Activated CD8-positive, alpha-beta T cell treated with anti-CD3 and anti-CD28 coated beads, Interleukin-2, amount 10 ng/mL, durations not matched to agents 7 days and 5 days (primary cell): ENCODE data around the gene SPTY2D1. TPM values are rescaled to one million over a fixed set of nuclear protein-coding genes. Genes with fewer than 3 reads are reported as not detected.
"Not testable (repeated sequence)": the region's sequence is repeated elsewhere in the genome, so short reads cannot be mapped to it uniquely, and the experiment has no call there.

Experiments
- ATAC-seq: fragments of 150-1000 bp; cut with Tn5 transposase; one replicate; pipeline ENCODE4 v1.10.0; 2021; ENCODE audit warnings: moderate library complexity
- CTCF ChIA-PET: fragments of 350-600 bp; sonication (Branson Sonifier 250); formaldehyde crosslinking; loops from one replicate; lab custom pipeline; 2021; ENCODE audit warnings: antibody characterized with exemption; lab: Charles Lee
- POLR2A ChIA-PET: fragments of 350-600 bp; sonication (Branson Sonifier 250); formaldehyde crosslinking; loops from one replicate; lab custom pipeline; 2021; ENCODE audit warnings: antibody characterized with exemption; lab: Charles Lee
- DNase-seq: peaks from one replicate; pipeline ENCODE4 v3.0.0-alpha.2; 2020
- H3K27ac Mint-ChIP-seq: one replicate; pipeline ENCODE4 v1.8.0; 2021; ENCODE audit warnings: mild to moderate bottlenecking, mixed read lengths
- H3K27me3 Mint-ChIP-seq: one replicate; pipeline ENCODE4 v1.8.0; 2021; ENCODE audit warnings: low read depth, mixed read lengths
- H3K36me3 Mint-ChIP-seq: one replicate; pipeline ENCODE4 v1.8.0; 2021; ENCODE audit warnings: low read depth, mixed read lengths
- H3K4me1 Mint-ChIP-seq: one replicate; pipeline ENCODE4 v1.8.0; 2021; ENCODE audit warnings: low read depth, mixed read lengths
- H3K4me3 Mint-ChIP-seq: one replicate; pipeline ENCODE4 v1.8.0; 2021; ENCODE audit warnings: mild to moderate bottlenecking, mixed read lengths
- H3K9me3 Mint-ChIP-seq: one replicate; pipeline ENCODE4 v1.8.0; 2022; ENCODE audit warnings: mixed read lengths; ENCODE audit not compliant: insufficient read depth
- total RNA-seq, 2 experiments: library from RNA; stranded (reverse); gene quantifications; one replicate each; pipeline ENCODE4 v1.2.3, GENCODE V29; 2021

Gene SPTY2D1, protein sequence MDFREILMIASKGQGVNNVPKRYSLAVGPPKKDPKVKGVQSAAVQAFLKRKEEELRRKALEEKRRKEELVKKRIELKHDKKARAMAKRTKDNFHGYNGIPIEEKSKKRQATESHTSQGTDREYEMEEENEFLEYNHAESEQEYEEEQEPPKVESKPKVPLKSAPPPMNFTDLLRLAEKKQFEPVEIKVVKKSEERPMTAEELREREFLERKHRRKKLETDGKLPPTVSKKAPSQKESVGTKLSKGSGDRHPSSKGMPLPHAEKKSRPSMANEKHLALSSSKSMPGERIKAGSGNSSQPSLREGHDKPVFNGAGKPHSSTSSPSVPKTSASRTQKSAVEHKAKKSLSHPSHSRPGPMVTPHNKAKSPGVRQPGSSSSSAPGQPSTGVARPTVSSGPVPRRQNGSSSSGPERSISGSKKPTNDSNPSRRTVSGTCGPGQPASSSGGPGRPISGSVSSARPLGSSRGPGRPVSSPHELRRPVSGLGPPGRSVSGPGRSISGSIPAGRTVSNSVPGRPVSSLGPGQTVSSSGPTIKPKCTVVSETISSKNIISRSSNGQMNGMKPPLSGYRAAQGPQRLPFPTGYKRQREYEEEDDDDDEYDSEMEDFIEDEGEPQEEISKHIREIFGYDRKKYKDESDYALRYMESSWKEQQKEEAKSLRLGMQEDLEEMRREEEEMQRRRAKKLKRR
- 10 to 100 TPM; 25.7 to 26.0 TPM for total RNA-seq

DNA sequence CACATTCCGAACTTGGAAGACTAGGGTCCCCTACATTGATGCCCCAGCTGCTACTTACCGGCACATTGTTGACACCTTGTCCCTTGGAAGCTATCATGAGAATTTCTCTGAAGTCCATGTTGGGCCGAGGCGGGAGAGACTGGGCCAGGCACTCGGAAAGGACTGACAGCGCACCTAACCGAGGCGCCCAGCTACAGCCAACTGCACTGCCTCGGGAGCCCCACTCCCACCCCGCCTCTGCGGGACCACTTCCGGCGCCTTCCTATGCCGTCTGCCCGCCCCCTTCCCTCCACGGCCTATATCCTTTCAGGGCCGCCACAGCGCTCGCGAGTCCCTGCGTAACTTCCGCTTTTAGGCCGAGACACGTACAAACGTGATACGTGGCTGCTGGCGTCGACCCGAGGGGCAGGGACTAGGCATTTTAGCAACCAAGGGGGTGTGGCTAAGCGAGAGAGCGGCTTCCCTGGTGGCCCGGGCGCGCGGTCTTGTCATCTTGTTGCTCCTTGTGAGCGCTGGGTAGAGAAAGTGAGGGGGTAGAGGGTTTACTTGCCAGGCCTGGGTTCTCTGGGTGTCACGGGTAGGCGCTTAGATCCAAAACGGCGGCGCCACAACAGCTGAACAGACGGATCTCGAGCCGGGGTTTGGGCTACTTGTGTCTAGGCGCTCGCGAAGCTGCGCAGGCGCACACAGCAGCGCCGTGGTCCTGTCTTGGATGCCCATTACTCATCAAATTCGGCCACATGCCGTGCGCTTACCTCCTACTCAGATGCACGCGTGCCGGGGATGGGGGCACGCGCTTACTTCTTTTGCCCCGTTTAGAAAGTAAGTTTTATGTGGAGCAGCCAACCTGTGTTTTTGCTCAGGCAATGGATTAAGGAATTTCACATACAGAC, at the start of gene SPTY2D1:
TSS of gene SPTY2D1 (minus strand) at position 203 of the 893 bp plus-strand sequence. CDS start at position 118, 85 bp downstream.
- DNase-seq (peak; percentile 100), ATAC-seq (peak; percentile 98)
- peaks cover 4% of the 10 kb centered on the region for H3K36me3 Mint-ChIP-seq
- peaks cover 21% of the 10 kb centered on the region for H3K4me1 Mint-ChIP-seq
- ChIA-PET POLR2A (interaction anchor here (0.7 to 3.7 kb wide), 14 partner anchors 10 to 312 kb away, joined by 3 to 37 read pairs (median 8); partner anchors contain the start of genes GTF2H1, HPS5, LDHA and TSG101), CTCF (interaction anchor here (1.0 to 2.5 kb wide), 16 partner anchors 13 to 390 kb away, joined by 3 to 15 read pairs (median 6); no protein-coding TSS in a partner anchor)
- H3K27me3 Mint-ChIP-seq: no peaks in the 10 kb centered on the region
- H3K27ac Mint-ChIP-seq: peak within 1 kb of the TSS; percentile 98
- H3K9me3 Mint-ChIP-seq: no peaks in the 10 kb centered on the region
- H3K4me3 Mint-ChIP-seq: peak within 1 kb of the TSS; percentile 92

DNA sequence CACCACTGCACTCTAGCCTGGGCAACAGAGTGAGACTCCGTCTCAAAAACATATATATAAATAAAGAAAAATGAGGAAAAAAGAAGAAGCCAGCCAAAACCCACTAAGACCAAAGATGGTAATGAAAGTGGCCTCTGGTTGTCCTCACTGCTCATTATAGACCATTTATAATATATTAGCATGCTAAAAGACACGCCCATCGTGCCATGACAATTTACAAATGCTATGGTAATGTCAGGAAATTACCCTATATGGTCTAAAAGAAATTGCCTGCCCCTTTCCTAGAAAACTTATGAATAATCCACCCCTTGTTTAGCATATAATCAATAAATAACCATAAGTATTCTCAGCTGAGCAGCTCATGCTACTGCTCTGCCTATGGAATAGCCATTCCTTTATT, 48.3 kb upstream of the SPTY2D1 start:
- Mint-ChIP-seq H3K36me3 (no peaks in the 10 kb centered on the region), H3K9me3 (no peaks in the 10 kb centered on the region), H3K27ac (no peak overlapping the region), H3K27me3 (peaks cover 17% of the 10 kb centered on the region), H3K4me1 (peaks cover 12% of the 10 kb centered on the region), H3K4me3 (no peak overlapping the region)
- DNase-seq (no peak), ATAC-seq (no peak)
- ChIA-PET POLR2A (interaction anchor here (0.7 kb wide), 1 partner anchor 87 kb away, joined by 3 read pairs; no protein-coding TSS in a partner anchor), CTCF (no interaction called here)

DNA sequence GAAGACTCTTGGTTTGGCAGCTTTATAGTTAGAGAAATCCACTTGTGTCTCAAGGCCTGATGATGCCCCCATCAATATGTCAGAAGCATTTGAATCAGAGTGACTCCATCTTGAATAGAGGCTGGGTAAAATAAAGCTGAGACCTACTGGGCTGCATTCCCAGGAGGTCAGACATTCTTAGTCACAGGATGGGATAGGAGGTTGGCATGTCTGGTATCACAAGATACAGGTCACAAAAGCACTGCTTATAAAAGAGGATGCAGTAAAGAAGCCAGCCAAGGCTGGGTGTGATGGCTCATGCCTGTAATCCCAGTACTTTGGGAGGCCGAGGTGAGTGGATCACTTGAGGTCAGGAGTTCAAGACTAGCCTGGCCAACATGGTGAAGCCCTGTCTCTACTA, 47.8 kb upstream of the SPTY2D1 start:
- ATAC-seq, DNase-seq, H3K27ac Mint-ChIP-seq, H3K4me3 Mint-ChIP-seq, H3K36me3 Mint-ChIP-seq, H3K9me3 Mint-ChIP-seq, CTCF ChIA-PET: not testable (repeated sequence)
- H3K4me1 Mint-ChIP-seq: peaks cover 16% of the 10 kb centered on the region
- peaks cover 17% of the 10 kb centered on the region for H3K27me3 Mint-ChIP-seq
- POLR2A ChIA-PET: interaction anchor here (0.7 kb wide), 1 partner anchor 88 kb away, joined by 3 read pairs; no protein-coding TSS in a partner anchor

DNA sequence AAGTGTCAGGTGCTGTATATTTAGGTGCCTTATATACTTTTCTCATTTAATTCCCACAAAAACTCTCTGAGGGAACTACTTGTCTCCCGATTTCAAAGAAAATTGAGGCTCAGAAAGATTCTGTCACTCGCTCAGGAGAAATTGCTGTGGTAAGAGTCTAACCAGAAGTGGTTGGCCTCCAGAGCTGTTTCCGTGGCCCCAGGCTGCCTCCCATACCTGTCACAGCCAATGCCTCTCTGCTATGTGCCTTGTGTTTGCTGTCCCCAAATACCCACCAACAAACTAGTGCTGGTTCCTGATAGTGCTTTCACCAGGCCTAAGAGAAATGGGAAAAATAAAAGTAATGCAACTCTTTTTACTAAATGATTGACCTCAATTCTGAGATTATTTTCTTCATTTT, 43.4 kb upstream of the SPTY2D1 start:
- peak; percentile 63 for ATAC-seq
- POLR2A ChIA-PET: interaction anchor here (0.6 kb wide), 1 partner anchor 430 kb away, joined by 3 read pairs; no protein-coding TSS in a partner anchor
- DNase-seq: peak; percentile 43
- Mint-ChIP-seq H3K4me1 (peaks cover 30% of the 10 kb centered on the region), H3K27me3 (no peaks in the 10 kb centered on the region), H3K4me3 (no peak overlapping the region), H3K9me3 (no peaks in the 10 kb centered on the region), H3K27ac (no peak overlapping the region), H3K36me3 (no peaks in the 10 kb centered on the region)
- CTCF ChIA-PET: no interaction called here

DNA sequence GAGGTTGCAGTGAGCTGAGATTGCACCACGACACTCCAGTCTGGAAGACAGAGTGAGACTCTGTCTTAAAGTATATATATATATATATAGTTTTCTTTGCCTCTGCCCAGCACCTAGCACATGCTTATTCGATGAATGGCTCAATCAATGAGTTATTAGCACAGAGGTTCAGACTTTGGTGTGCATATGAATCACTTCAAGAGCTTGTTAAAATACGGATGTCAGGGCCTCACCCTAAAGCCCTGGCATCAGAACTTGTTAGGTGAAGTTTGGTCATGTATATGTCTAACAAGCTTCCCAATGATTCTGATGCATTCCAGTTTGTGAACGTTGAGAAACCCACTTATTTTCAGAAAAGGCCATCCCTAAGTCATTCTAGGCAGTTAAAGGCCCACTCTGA, 42.7 kb upstream of the SPTY2D1 start:
- DNase-seq (no peak), ATAC-seq (no peak)
- H3K27me3 Mint-ChIP-seq: no peaks in the 10 kb centered on the region
- no peaks in the 10 kb centered on the region for H3K9me3 Mint-ChIP-seq
- H3K4me3 Mint-ChIP-seq: no peak overlapping the region
- POLR2A ChIA-PET: no interaction called here
- peaks cover 35% of the 10 kb centered on the region for H3K4me1 Mint-ChIP-seq
- H3K36me3 Mint-ChIP-seq: no peaks in the 10 kb centered on the region
- H3K27ac Mint-ChIP-seq: no peak overlapping the region
- CTCF ChIA-PET: interaction anchor here (0.6 to 2.0 kb wide), 4 partner anchors 13 to 536 kb away, joined by 3 to 5 read pairs (median 4); no protein-coding TSS in a partner anchor

DNA sequence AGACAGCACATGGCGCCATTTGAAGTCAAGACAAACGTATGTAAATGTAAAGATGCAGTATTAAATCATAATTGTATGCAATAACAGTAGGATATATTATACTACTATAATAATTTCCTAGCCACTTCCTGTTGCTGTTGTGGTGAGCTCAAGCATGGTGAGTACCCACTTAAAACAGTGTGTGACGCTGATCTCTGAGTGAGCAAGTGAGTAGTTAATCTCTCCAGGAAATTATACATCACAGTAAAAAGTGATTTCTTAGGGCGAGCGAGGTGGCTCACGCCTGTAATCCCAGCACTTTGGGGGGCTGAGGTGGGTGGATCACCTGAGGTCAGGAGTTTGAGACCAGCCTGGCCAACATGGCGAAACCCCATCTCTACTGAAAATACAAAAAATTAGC, 38.1 kb upstream of the SPTY2D1 start:
- POLR2A ChIA-PET, H3K27me3 Mint-ChIP-seq, H3K36me3 Mint-ChIP-seq, H3K9me3 Mint-ChIP-seq: not testable (repeated sequence)
- ATAC-seq (peak; percentile 95), DNase-seq (peak; percentile 76)
- Mint-ChIP-seq H3K27ac (peak overlapping the region; percentile 93), H3K4me1 (peaks cover 49% of the 10 kb centered on the region), H3K4me3 (peak overlapping the region; percentile 56)
- CTCF ChIA-PET: interaction anchor here (0.9 to 1.7 kb wide), 4 partner anchors 21 to 163 kb away, joined by 3 to 6 read pairs (median 3); no protein-coding TSS in a partner anchor

DNA sequence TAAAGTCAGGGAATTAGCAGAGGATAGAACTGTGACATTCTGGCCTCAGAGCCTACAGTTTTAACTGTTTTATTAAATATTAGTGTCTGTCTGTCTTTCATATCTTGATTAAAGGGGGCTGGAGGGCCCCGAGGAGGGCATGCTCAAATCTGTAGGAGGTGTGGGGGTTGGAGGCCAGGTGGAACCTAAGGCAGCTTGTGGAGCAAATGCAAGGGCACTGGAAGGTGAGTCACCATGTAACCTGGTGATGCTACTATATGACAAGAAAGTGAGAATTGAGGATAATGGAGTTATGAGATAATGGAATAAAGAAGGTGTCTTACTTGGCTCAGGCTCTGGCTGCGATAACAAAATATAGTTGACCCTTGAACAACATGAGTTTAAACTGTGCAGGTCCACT, 37.1 kb upstream of the SPTY2D1 start:
- peaks cover 47% of the 10 kb centered on the region for H3K4me1 Mint-ChIP-seq
- CTCF ChIA-PET: interaction anchor here (1.7 kb wide), 1 partner anchor 51 kb away, joined by 6 read pairs; no protein-coding TSS in a partner anchor
- ATAC-seq: no peak
- DNase-seq: no peak
- peaks cover 2% of the 10 kb centered on the region for H3K27me3 Mint-ChIP-seq
- POLR2A ChIA-PET: no interaction called here
- no peak overlapping the region for H3K4me3 Mint-ChIP-seq
- no peaks in the 10 kb centered on the region for H3K36me3 Mint-ChIP-seq
- H3K27ac Mint-ChIP-seq: peak overlapping the region; percentile 48
- H3K9me3 Mint-ChIP-seq: no peaks in the 10 kb centered on the region

DNA sequence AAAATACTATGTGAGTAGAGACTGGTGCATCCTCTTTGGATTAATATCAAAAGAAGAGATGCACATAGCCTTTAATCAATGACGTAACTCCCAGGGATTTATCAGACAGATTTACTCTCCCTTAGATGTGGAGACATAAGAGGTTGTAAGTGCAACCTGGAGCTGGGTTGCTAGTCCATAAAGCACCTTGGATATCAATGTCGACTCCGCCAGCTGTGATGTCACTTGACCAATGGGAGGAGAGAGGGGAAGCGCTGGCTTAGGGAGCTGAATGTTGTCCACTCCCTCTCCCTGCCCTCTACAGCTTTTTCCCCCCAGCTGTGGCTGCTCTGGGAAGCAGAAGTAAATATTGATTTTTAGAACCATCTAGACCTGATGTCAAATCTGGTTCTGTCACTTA, 35.6 kb upstream of the SPTY2D1 start:
- H3K4me3 Mint-ChIP-seq: no peak overlapping the region
- CTCF ChIA-PET: interaction anchor here (0.6 to 1.1 kb wide), 4 partner anchors 28 to 129 kb away, joined by 3 to 4 read pairs (median 4); partner anchors contain the start of gene TMEM86A

DNA sequence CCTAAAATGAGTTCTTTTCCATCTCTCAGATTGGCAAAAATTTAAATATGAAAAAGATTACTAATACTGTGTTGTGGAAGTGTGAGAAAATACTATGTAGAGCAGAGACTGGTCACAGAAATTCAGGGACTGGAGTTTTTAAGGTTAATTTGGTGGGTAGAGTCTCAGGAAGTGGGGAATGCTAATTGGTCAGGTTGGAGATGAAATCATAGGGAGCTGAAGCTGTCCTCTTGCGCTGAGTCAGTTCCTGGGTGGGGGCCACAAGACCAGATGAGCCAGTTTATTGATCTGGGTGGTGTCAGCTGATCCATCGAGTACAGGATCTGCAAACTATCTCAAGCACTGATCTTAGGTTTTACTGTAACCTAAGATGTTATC, 35.1 kb upstream of the SPTY2D1 start:
- Mint-ChIP-seq H3K4me1 (peaks cover 50% of the 10 kb centered on the region), H3K4me3 (peak overlapping the region; percentile 2), H3K9me3 (no peaks in the 10 kb centered on the region), H3K27me3 (peaks cover 2% of the 10 kb centered on the region), H3K27ac (peak overlapping the region; percentile 63), H3K36me3 (no peaks in the 10 kb centered on the region)
- CTCF ChIA-PET: interaction anchor here (1.1 kb wide), 2 partner anchors 62 to 129 kb away, joined by 3 to 4 read pairs; no protein-coding TSS in a partner anchor
- POLR2A ChIA-PET: no interaction called here
- DNase-seq (no peak), ATAC-seq (no peak)

More for the DNA sequence above, 35.6 kb upstream of the SPTY2D1 start:
- Mint-ChIP-seq H3K36me3 (no peaks in the 10 kb centered on the region), H3K4me1 (peaks cover 50% of the 10 kb centered on the region), H3K27ac (peak overlapping the region; percentile 63), H3K9me3 (no peaks in the 10 kb centered on the region), H3K27me3 (peaks cover 2% of the 10 kb centered on the region)
- no peak for ATAC-seq
- POLR2A ChIA-PET: no interaction called here
- no peak for DNase-seq

DNA sequence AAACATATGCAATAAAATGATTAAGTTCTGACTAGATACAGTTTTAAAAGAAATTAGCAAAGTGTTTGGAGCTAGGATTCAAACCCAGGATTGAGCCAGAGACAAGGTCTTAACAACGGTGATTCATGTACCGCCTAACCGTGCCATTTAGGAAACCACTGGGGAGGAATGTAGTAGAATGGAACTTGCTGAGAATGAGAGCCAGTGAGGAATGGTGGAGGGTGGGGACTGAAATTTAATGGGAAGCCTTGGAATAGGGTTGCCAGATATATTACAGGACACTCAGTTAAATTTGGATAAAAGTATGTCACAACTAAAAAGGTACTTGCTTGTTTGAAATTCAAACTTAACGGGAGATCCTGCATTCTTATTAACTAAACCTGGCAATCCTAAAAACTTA, 34.0 kb upstream of the SPTY2D1 start:
- POLR2A ChIA-PET: no interaction called here
- H3K27me3 Mint-ChIP-seq: peaks cover 2% of the 10 kb centered on the region
- H3K4me3 Mint-ChIP-seq: no peak overlapping the region
- peaks cover 46% of the 10 kb centered on the region for H3K4me1 Mint-ChIP-seq
- no peak for ATAC-seq
- no peak for DNase-seq
- H3K27ac Mint-ChIP-seq: no peak overlapping the region
- H3K9me3 Mint-ChIP-seq: no peaks in the 10 kb centered on the region
- no peaks in the 10 kb centered on the region for H3K36me3 Mint-ChIP-seq
- CTCF ChIA-PET: no interaction called here
